GM13977 (cell line): ENCODE measurements around the gene INPP5D.

ENCODE experiments used
- DNase-seq: peaks from one replicate; pipeline ENCODE4 v3.0.0; 2012; ENCODE audit warnings: low spot score
- in situ Hi-C: fragments of 300-500 bp; cut with MboI; formaldehyde crosslinking; loops from one replicate; pipeline ENCODE4 v1.12.0; 2022; ENCODE audit warnings: low sequenced_read_pairs, low pct_unique_long_range_greater_than_20kb, mixed read lengths, inconsistent platforms; ENCODE audit not compliant: unreplicated experiment
- TF ChIP-seq, protein P1 (sequence below): IDR thresholded peaks from 2 replicates; pipeline ENCODE4 v1.5.1; 2012; ENCODE audit warnings: mild to moderate bottlenecking, control low read depth; ENCODE audit not compliant: insufficient read depth; ENCODE audit errors: extremely low read depth, missing control alignments

Gene INPP5D

GRCh38 chr2:233114421-233114861 lies 54.3 kb downstream of the INPP5D start:
- in situ Hi-C loops = no loop called here
- TF ChIP-seq, protein P1, sequence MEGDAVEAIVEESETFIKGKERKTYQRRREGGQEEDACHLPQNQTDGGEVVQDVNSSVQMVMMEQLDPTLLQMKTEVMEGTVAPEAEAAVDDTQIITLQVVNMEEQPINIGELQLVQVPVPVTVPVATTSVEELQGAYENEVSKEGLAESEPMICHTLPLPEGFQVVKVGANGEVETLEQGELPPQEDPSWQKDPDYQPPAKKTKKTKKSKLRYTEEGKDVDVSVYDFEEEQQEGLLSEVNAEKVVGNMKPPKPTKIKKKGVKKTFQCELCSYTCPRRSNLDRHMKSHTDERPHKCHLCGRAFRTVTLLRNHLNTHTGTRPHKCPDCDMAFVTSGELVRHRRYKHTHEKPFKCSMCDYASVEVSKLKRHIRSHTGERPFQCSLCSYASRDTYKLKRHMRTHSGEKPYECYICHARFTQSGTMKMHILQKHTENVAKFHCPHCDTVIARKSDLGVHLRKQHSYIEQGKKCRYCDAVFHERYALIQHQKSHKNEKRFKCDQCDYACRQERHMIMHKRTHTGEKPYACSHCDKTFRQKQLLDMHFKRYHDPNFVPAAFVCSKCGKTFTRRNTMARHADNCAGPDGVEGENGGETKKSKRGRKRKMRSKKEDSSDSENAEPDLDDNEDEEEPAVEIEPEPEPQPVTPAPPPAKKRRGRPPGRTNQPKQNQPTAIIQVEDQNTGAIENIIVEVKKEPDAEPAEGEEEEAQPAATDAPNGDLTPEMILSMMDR = no peak
- no peak for DNase-seq

- TF ChIP-seq, protein P1 = no peak
- no peak for DNase-seq
- in situ Hi-C loops = no loop called here
Observed at GRCh38 chr2:233115121-233115520, 55.0 kb downstream of the INPP5D start.

- no peak for DNase-seq
- in situ Hi-C loops = no loop called here
- TF ChIP-seq, protein P1 = no peak
Observed at GRCh38 chr2:233115741-233116140, 55.6 kb downstream of the INPP5D start.

DNA sequence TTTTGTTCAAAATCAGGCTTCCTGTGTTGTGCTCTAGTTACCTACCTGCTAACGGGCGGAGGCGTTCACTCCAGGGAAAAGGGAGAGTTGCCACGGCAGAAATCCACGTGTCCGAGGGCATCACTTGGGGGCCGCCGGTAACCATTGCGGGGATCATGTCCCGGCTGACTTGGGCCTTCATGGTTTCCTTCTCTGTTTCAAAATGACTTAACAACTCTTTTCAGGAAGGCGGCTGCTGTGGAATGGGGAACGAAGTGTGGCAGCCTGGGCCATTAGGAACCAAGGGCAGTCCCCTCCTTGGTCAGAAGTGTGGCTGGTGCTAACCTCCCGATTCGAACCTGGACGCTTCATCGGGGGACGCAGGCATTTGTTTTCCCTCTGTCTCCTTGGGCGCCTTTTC lies 56.8 kb downstream of the INPP5D start:
- TF ChIP-seq, protein P1 = no peak
- in situ Hi-C loops = no loop called here
- DNase-seq = no peak

GRCh38 chr2:233117351-233117750 lies 57.2 kb downstream of the INPP5D start:
- in situ Hi-C loops = no loop called here
- no peak for DNase-seq

GRCh38 chr2:233117811-233118647 lies 57.9 kb downstream of the INPP5D start:
- in situ Hi-C loops = no loop called here
- DNase-seq = no peak
- TF ChIP-seq, protein P1 = no peak

More at GRCh38 chr2:233117351-233117750, 57.2 kb downstream of the INPP5D start:
- TF ChIP-seq, protein P1 = no peak
